Thyroid gland (tissue), 4 donors: ENCODE measurements around the gene RSRP1.

Source experiments
- POLR2A ChIP-seq, 2 donors: fragments of 450-650 bp; IDR thresholded peaks; one replicate each; pipeline ENCODE4 v1.6.1; 2017; ENCODE audit warnings: antibody characterized with exemption in 2 of 2, mild to moderate bottlenecking in 2 of 2, moderate library complexity in 1 of 2
- TF ChIP-seq, protein P1 (sequence below), 6 experiments: fragments of 200-600 bp in 3 of 6; fragments of 450-650 bp in 3 of 6; sonication (generic) in 3 of 6; IDR thresholded peaks; one replicate each; pipeline ENCODE4 v1.5.1; 2016 to 2019; ENCODE audit warnings: antibody characterized with exemption in 6 of 6, mild to moderate bottlenecking in 2 of 6, inconsistent platforms in 1 of 6, moderate library complexity in 1 of 6

- TF ChIP-seq, protein P1, sequence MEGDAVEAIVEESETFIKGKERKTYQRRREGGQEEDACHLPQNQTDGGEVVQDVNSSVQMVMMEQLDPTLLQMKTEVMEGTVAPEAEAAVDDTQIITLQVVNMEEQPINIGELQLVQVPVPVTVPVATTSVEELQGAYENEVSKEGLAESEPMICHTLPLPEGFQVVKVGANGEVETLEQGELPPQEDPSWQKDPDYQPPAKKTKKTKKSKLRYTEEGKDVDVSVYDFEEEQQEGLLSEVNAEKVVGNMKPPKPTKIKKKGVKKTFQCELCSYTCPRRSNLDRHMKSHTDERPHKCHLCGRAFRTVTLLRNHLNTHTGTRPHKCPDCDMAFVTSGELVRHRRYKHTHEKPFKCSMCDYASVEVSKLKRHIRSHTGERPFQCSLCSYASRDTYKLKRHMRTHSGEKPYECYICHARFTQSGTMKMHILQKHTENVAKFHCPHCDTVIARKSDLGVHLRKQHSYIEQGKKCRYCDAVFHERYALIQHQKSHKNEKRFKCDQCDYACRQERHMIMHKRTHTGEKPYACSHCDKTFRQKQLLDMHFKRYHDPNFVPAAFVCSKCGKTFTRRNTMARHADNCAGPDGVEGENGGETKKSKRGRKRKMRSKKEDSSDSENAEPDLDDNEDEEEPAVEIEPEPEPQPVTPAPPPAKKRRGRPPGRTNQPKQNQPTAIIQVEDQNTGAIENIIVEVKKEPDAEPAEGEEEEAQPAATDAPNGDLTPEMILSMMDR (IDR thresholded peaks at IDR 0.05), result no peak
- no peak for TF ChIP-seq POLR2A (IDR thresholded peaks at IDR 0.05)
Measured at GRCh38 chr1:25219661-25220251, 27.5 kb downstream of the RSRP1 start.
